K562 (cell line): ENCODE measurements around the gene INSR. TPM values are rescaled to one million over a fixed set of nuclear protein-coding genes. Genes with fewer than 3 reads are reported as not detected.
A peak's percentile ranks its signal among the peaks of the same experiment; 100 is the strongest.

Experiments used
- ZBTB40 ChIP-seq, 2 experiments: fragments of 450-650 bp in 1 of 2; sonication (generic) in 1 of 2; formaldehyde crosslinking in 1 of 2; IDR thresholded peaks; 2 replicates each; pipeline versions ENCODE4 v1.7.1 to v1.9.0; 2016 to 2022; ENCODE audit warnings: inconsistent platforms in 1 of 2, mild to moderate bottlenecking in 1 of 2, missing genetic modification reagents in 1 of 2
- polyA plus RNA-seq, 8 experiments: library from polyadenylated mRNA; depleted of rRNA in 4 of 8; stranded (reverse) in 5 of 8; unstranded in 3 of 8; fragments of >200 nt; fragmentation: Nextera tagmentation in 2 of 8; fragmentation: Illumina TruSeq in 1 of 8; extraction: Ambion mirVana in 2 of 8; extraction: Trizol in 1 of 8; gene quantifications; 2 replicates each; pipeline versions ENCODE4 v1.2.1 to v1.2.3, GENCODE V29; 2011 to 2014; ENCODE audit warnings: inconsistent platforms in 1 of 8, missing spikeins in 1 of 8
- total RNA-seq, 7 experiments: library from RNA; depleted of rRNA in 6 of 7; stranded (reverse); fragments of >200 nt in 6 of 7; fragmentation: Illumina TruSeq in 2 of 7; extraction: Trizol in 2 of 7; gene quantifications; 2 replicates each; pipeline versions ENCODE4 v1.2.1 to v1.2.3, GENCODE V29; 2011 to 2021; ENCODE audit warnings: low replicate concordance in 1 of 7

INSR gene
- total and polyA plus RNA-seq, 9 of the 15 experiments (the other 6 are each of a cell fraction or from before 2014, with no cell fraction given), result 0.04 to 0.88 (median 0.41) TPM

- TF ChIP-seq ZBTB40 (IDR thresholded peaks at IDR 0.05), result peak; percentile 38; the same call in 1 of the 2 replicates
- TF ChIP-seq ZBTB40 (CRISPR knock-in tag; IDR thresholded peaks at IDR 0.05), result no peak
These were observed 47.9 kb upstream of the INSR start (continued) for GRCh38 chr19:7342143-7342542.
